Measurements from ENCODE around the gene BCLAF3. TPM values are rescaled to one million over a fixed set of nuclear protein-coding genes. Genes with fewer than 3 reads are reported as not detected.

The BCLAF3 gene
- total RNA-seq, 2 donors from 2014 or later: 2.8 to 4.5 TPM

Other genes with a start within 250 kb of the BCLAF3 start
- 10 to 100 TPM; 76.0 to 97.3 TPM for gene SH3KBP1, start 103.5 kb downstream of the BCLAF3 start, total RNA-seq
- gene MAP7D2, start 125.8 kb upstream of the BCLAF3 start, total RNA-seq: under 1 TPM; 0.18 to 0.25 TPM
- gene EIF1AX, start 150.8 kb upstream of the BCLAF3 start, total RNA-seq: 10 to 100 TPM; 45.1 to 84.1 TPM

Measured in activated naive CD4-positive, alpha-beta T cell treated with anti-CD3 and anti-CD28 coated beads, Interleukin-2, amount 50 U/mL, for 72 hours (primary cell).